HEK293 (cell line): Measurements from ENCODE around the gene ZHX3.
"Not testable (repeated sequence)": the region's sequence is repeated elsewhere in the genome, so short reads cannot be mapped to it uniquely, and the experiment has no call there.

Experiments used
- CTCF ChIA-PET: fragments of 350-600 bp; formaldehyde crosslinking; extraction: SDS; loops from one replicate; lab custom pipeline; 2021; ENCODE audit warnings: antibody characterized with exemption; lab: Yijun Ruan, JAX
- POLR2A ChIA-PET: fragments of 300-600 bp; formaldehyde crosslinking; extraction: SDS; loops from one replicate; lab custom pipeline; 2020; ENCODE audit warnings: antibody characterized with exemption, inconsistent platforms; lab: Yijun Ruan, JAX
- H3K27ac ChIP-seq: fragments of 200-500 bp; sonication (Bioruptor generic); 2 replicates; pipeline ENCODE4 v1.5.1; 2014; ENCODE audit warnings: low read depth, low read length, control low read depth, inconsistent platforms; ENCODE audit errors: extremely low read depth
- H3K36me3 ChIP-seq, 2 experiments: fragments of 200-500 bp in 1 of 2; sonication (Bioruptor generic) in 1 of 2; 1 replicate in 1 of 2; 2 replicates in 1 of 2; pipeline ENCODE4 v1.5.1; 2014 to 2017; ENCODE audit warnings: inconsistent platforms in 2 of 2, low read length in 2 of 2; ENCODE audit not compliant: control insufficient read depth in 2 of 2, insufficient read depth in 1 of 2
- H3K4me1 ChIP-seq: fragments of 200-500 bp; sonication (Bioruptor generic); 2 replicates; pipeline ENCODE4 v1.5.1; 2014; ENCODE audit warnings: mild to moderate bottlenecking, low read length, inconsistent platforms; ENCODE audit not compliant: control insufficient read depth, insufficient read depth
- H3K4me3 ChIP-seq: 2 replicates; pipeline ENCODE4 v1.5.1; 2011; ENCODE audit warnings: low read depth, mild to moderate bottlenecking, control low read depth, low read length, moderate library complexity
- H3K9me3 ChIP-seq: fragments of 200-500 bp; sonication (Bioruptor generic); 2 replicates; pipeline ENCODE4 v1.5.1; 2014; ENCODE audit warnings: low read depth, low read length, inconsistent platforms; ENCODE audit not compliant: control insufficient read depth, insufficient read depth
- BCL6B ChIP-seq: fragments of 450-650 bp; formaldehyde crosslinking; IDR thresholded peaks from 2 replicates; pipeline ENCODE4 v1.5.1; 2017; ENCODE audit warnings: missing biosample characterization, missing genetic modification characterization
- GLI4 ChIP-seq: fragments of 450-650 bp; formaldehyde crosslinking; IDR thresholded peaks from 2 replicates; pipeline ENCODE4 v1.5.1; 2016; ENCODE audit warnings: missing biosample characterization, missing genetic modification characterization
- GLIS2 ChIP-seq: fragments of 450-650 bp; formaldehyde crosslinking; IDR thresholded peaks from 2 replicates; pipeline ENCODE4 v1.5.1; 2016; ENCODE audit warnings: missing biosample characterization, missing genetic modification characterization
- KLF16 ChIP-seq: fragments of 450-650 bp; formaldehyde crosslinking; IDR thresholded peaks from 2 replicates; pipeline ENCODE4 v1.5.1; 2017; ENCODE audit warnings: missing biosample characterization, missing genetic modification characterization
- KLF7 ChIP-seq: fragments of 450-650 bp; formaldehyde crosslinking; IDR thresholded peaks from 2 replicates; pipeline ENCODE4 v1.5.1; 2016; ENCODE audit warnings: missing biosample characterization, missing genetic modification characterization, borderline replicate concordance
- KLF8 ChIP-seq: fragments of 450-650 bp; formaldehyde crosslinking; IDR thresholded peaks from 2 replicates; pipeline ENCODE4 v1.5.1; 2016; ENCODE audit warnings: missing biosample characterization, missing genetic modification characterization
- OVOL3 ChIP-seq: fragments of 450-650 bp; formaldehyde crosslinking; IDR thresholded peaks from 2 replicates; pipeline ENCODE4 v1.5.1; 2016; ENCODE audit warnings: missing biosample characterization, missing genetic modification characterization
- PRDM6 ChIP-seq: fragments of 450-650 bp; formaldehyde crosslinking; IDR thresholded peaks from 2 replicates; pipeline ENCODE4 v1.5.1; 2017; ENCODE audit warnings: missing biosample characterization, missing genetic modification characterization
- RBAK ChIP-seq: fragments of 450-650 bp; formaldehyde crosslinking; IDR thresholded peaks from 2 replicates; pipeline ENCODE4 v1.5.1; 2016; ENCODE audit warnings: missing biosample characterization, missing genetic modification characterization
- SP7 ChIP-seq: fragments of 450-650 bp; formaldehyde crosslinking; IDR thresholded peaks from 2 replicates; pipeline ENCODE4 v1.5.1; 2016; ENCODE audit warnings: missing biosample characterization, missing genetic modification characterization
- ZBTB7A ChIP-seq: fragments of 450-650 bp; formaldehyde crosslinking; IDR thresholded peaks from 2 replicates; pipeline ENCODE4 v1.5.1; 2016; ENCODE audit warnings: low read depth, missing biosample characterization, missing genetic modification characterization
- ZNF121 ChIP-seq: fragments of 450-650 bp; formaldehyde crosslinking; IDR thresholded peaks from 2 replicates; pipeline ENCODE4 v1.5.1; 2016; ENCODE audit warnings: missing biosample characterization, missing genetic modification characterization
- ZNF184 ChIP-seq: fragments of 450-650 bp; IDR thresholded peaks from 2 replicates; pipeline ENCODE4 v1.5.1; 2018; ENCODE audit warnings: missing biosample characterization, mild to moderate bottlenecking, missing genetic modification characterization
- ZNF292 ChIP-seq: fragments of 450-650 bp; formaldehyde crosslinking; IDR thresholded peaks from 2 replicates; pipeline ENCODE4 v1.5.1; 2016; ENCODE audit warnings: low read depth, missing biosample characterization, missing genetic modification characterization, borderline replicate concordance
- ZNF311 ChIP-seq: fragments of 450-650 bp; formaldehyde crosslinking; IDR thresholded peaks from 2 replicates; pipeline ENCODE4 v1.5.1; 2017; ENCODE audit warnings: missing biosample characterization, missing genetic modification characterization, borderline replicate concordance
- ZNF362 ChIP-seq: fragments of 450-650 bp; formaldehyde crosslinking; IDR thresholded peaks from 2 replicates; pipeline ENCODE4 v1.5.1; 2016; ENCODE audit warnings: missing biosample characterization, missing genetic modification characterization
- ZNF626 ChIP-seq: fragments of 450-650 bp; sonication (Bioruptor Pico); formaldehyde crosslinking; IDR thresholded peaks from 2 replicates; pipeline ENCODE4 v1.5.1; 2018; ENCODE audit warnings: missing biosample characterization, missing genetic modification characterization, inconsistent platforms
- ZNF677 ChIP-seq: fragments of 450-650 bp; IDR thresholded peaks from 2 replicates; pipeline ENCODE4 v1.5.0; 2018; ENCODE audit warnings: missing biosample characterization, mild to moderate bottlenecking, missing genetic modification characterization, moderate library complexity
- ZNF747 ChIP-seq: fragments of 450-650 bp; formaldehyde crosslinking; IDR thresholded peaks from 2 replicates; pipeline ENCODE4 v1.5.1; 2016; ENCODE audit warnings: missing biosample characterization, missing genetic modification characterization
- ZNF791 ChIP-seq: fragments of 450-650 bp; formaldehyde crosslinking; IDR thresholded peaks from 2 replicates; pipeline ENCODE4 v1.5.1; 2016; ENCODE audit warnings: missing biosample characterization, missing genetic modification characterization
- ZNF843 ChIP-seq: fragments of 450-650 bp; formaldehyde crosslinking; IDR thresholded peaks from 2 replicates; pipeline ENCODE4 v1.5.1; 2016; ENCODE audit warnings: missing biosample characterization, missing genetic modification characterization
- TF ChIP-seq, protein P1 (sequence below): fragments of 450-650 bp; formaldehyde crosslinking; IDR thresholded peaks from 2 replicates; pipeline ENCODE4 v1.5.1; 2016; ENCODE audit warnings: missing biosample characterization, missing genetic modification characterization, borderline replicate concordance

Gene ZHX3

DNA sequence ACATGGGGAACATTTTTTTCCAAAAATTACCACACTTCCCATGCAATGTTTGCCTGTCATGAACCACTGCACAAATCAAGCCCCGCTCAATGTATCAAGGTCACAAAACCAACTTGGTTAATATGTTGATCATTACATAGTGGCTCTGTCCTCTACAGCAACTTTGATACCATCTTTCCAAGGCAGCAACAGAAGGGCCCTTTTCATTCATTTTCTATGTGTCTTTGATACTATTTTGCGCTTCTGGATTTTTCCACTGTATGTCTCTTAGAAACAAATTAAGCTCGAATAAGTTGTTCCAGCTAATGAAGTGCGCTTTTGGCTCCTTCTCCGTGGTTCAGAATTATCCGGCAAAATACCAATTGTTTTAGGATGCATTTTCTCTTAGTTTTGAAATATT, 1.5 kb downstream of the ZHX3 start (continued):
- TF ChIP-seq, protein P1, sequence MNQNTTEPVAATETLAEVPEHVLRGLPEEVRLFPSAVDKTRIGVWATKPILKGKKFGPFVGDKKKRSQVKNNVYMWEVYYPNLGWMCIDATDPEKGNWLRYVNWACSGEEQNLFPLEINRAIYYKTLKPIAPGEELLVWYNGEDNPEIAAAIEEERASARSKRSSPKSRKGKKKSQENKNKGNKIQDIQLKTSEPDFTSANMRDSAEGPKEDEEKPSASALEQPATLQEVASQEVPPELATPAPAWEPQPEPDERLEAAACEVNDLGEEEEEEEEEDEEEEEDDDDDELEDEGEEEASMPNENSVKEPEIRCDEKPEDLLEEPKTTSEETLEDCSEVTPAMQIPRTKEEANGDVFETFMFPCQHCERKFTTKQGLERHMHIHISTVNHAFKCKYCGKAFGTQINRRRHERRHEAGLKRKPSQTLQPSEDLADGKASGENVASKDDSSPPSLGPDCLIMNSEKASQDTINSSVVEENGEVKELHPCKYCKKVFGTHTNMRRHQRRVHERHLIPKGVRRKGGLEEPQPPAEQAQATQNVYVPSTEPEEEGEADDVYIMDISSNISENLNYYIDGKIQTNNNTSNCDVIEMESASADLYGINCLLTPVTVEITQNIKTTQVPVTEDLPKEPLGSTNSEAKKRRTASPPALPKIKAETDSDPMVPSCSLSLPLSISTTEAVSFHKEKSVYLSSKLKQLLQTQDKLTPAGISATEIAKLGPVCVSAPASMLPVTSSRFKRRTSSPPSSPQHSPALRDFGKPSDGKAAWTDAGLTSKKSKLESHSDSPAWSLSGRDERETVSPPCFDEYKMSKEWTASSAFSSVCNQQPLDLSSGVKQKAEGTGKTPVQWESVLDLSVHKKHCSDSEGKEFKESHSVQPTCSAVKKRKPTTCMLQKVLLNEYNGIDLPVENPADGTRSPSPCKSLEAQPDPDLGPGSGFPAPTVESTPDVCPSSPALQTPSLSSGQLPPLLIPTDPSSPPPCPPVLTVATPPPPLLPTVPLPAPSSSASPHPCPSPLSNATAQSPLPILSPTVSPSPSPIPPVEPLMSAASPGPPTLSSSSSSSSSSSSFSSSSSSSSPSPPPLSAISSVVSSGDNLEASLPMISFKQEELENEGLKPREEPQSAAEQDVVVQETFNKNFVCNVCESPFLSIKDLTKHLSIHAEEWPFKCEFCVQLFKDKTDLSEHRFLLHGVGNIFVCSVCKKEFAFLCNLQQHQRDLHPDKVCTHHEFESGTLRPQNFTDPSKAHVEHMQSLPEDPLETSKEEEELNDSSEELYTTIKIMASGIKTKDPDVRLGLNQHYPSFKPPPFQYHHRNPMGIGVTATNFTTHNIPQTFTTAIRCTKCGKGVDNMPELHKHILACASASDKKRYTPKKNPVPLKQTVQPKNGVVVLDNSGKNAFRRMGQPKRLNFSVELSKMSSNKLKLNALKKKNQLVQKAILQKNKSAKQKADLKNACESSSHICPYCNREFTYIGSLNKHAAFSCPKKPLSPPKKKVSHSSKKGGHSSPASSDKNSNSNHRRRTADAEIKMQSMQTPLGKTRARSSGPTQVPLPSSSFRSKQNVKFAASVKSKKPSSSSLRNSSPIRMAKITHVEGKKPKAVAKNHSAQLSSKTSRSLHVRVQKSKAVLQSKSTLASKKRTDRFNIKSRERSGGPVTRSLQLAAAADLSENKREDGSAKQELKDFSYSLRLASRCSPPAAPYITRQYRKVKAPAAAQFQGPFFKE (tag by site-specific recombination): no peak
- TF ChIP-seq BCL6B (tag by site-specific recombination) (no peak), GLIS2 (tag by site-specific recombination) (no peak), KLF7 (tag by site-specific recombination) (no peak), ZNF626 (tag by site-specific recombination) (no peak), KLF16 (tag by site-specific recombination) (no peak), ZNF843 (no peak), ZNF184 (tag by site-specific recombination) (no peak), ZBTB7A (tag by site-specific recombination) (no peak)

GRCh38 chr20:41314386-41314785, 3.1 kb downstream of the ZHX3 start:
- TF ChIP-seq ZNF677 (tag by site-specific recombination) (no peak), GLI4 (tag by site-specific recombination) (no peak), OVOL3 (0 out of 2 replicates have a peak, but pooled peaks have one; percentile 29), ZNF362 (no peak), ZNF121 (tag by site-specific recombination) (no peak), ZNF311 (tag by site-specific recombination) (no peak), ZNF292 (tag by site-specific recombination) (no peak), ZNF747 (no peak), KLF8 (tag by site-specific recombination) (no peak), ZNF791 (tag by site-specific recombination) (no peak), SP7 (tag by site-specific recombination) (peak; percentile 40; the same call in 1 of the 2 replicates), PRDM6 (0 out of 2 replicates have a peak, but pooled peaks have one; percentile 29), RBAK (no peak)
- TF ChIP-seq, all 188 proteins: peak for 3
- ChIA-PET POLR2A (no interaction called here), CTCF (interaction anchor here (0.8 kb wide), 1 partner anchor 12 kb away, joined by 3 read pairs; no protein-coding TSS in a partner anchor)
- Histone ChIP-seq H3K36me3 (peaks cover 0 to 5% of the 10 kb centered on the region in 2 experiments; a peak in 1 of 3 replicates), H3K27ac (no peak overlapping the region), H3K9me3 (no peaks in the 10 kb centered on the region), H3K4me3 (no peak overlapping the region), H3K4me1 (peaks cover 8% of the 10 kb centered on the region)

- CTCF ChIA-PET: interaction anchor here (1.0 to 2.3 kb wide), 4 partner anchors 11 to 177 kb away, joined by 3 to 7 read pairs (median 4); partner anchors contain the start of gene LPIN3
- H3K4me3 ChIP-seq, H3K9me3 ChIP-seq, POLR2A ChIA-PET, H3K27ac ChIP-seq, H3K36me3 ChIP-seq, H3K4me1 ChIP-seq: not testable (repeated sequence)
These were observed 5.5 kb downstream of the ZHX3 start for GRCh38 chr20:41312009-41312408.
